NT2/D1 (cell line): ENCODE data around the gene ZNF648.

ENCODE experiments used
- DNase-seq: peaks from one replicate; pipeline ENCODE4 v3.0.0-alpha.2; 2011; ENCODE audit warnings: low read depth, low spot score
- H3K27me3 ChIP-seq: 2 replicates; pipeline ENCODE4 v1.6.0; 2011; ENCODE audit warnings: mild to moderate bottlenecking; ENCODE audit not compliant: insufficient read length, insufficient read depth
- H3K36me3 ChIP-seq: 2 replicates; pipeline ENCODE4 v1.6.1; 2011; ENCODE audit warnings: mild to moderate bottlenecking, low read length, mixed read lengths; ENCODE audit not compliant: insufficient read depth, insufficient read length
- H3K4me1 ChIP-seq: 2 replicates; pipeline ENCODE4 v1.5.1; 2011; ENCODE audit not compliant: insufficient read depth, insufficient read length
- H3K4me3 ChIP-seq: 2 replicates; pipeline ENCODE4 v1.5.1; 2011; ENCODE audit warnings: low read depth; ENCODE audit not compliant: insufficient read length
- H3K9ac ChIP-seq: 2 replicates; pipeline ENCODE4 v1.6.0; 2011; ENCODE audit warnings: low read depth; ENCODE audit not compliant: insufficient read length
- H3K9me3 ChIP-seq: 2 replicates; pipeline ENCODE4 v1.5.1; 2011; ENCODE audit warnings: mild to moderate bottlenecking, low read length; ENCODE audit not compliant: insufficient read depth
- SUZ12 ChIP-seq: IDR thresholded peaks from 2 replicates; pipeline ENCODE4 v1.6.1; 2011; ENCODE audit not compliant: insufficient read length, insufficient read depth; ENCODE audit errors: extremely low read depth
- YY1 ChIP-seq: IDR thresholded peaks from 2 replicates; pipeline ENCODE4 v1.6.1; 2011; ENCODE audit not compliant: insufficient read length, insufficient read depth
- ZNF274 ChIP-seq: IDR thresholded peaks from 2 replicates; pipeline ENCODE4 v1.6.1; 2011; ENCODE audit warnings: mild to moderate bottlenecking, low read depth, low read length

ZNF648 gene, protein sequence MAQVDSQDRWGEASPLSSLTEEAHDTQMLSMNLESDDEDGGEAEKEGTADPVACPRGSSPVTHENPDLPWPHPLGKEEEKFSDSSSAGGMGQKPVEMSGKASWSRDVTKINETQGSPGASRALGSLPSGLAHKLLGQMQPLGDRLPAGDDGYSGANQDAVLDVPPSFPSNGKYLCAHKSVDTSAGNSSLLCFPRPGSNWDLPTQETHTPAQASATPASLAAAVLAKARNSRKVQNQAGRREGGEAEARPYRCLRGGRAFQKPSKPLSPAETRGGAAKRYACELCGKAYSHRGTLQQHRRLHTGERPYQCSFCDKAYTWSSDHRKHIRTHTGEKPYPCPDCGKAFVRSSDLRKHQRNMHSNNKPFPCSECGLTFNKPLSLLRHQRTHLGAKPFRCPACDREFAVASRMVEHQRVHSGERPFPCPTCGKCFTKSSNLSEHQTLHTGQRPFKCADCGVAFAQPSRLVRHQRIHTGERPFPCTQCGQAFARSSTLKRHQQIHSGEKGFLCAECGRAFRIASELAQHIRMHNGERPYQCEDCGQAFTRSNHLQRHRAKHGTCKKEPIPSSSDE

DNA sequence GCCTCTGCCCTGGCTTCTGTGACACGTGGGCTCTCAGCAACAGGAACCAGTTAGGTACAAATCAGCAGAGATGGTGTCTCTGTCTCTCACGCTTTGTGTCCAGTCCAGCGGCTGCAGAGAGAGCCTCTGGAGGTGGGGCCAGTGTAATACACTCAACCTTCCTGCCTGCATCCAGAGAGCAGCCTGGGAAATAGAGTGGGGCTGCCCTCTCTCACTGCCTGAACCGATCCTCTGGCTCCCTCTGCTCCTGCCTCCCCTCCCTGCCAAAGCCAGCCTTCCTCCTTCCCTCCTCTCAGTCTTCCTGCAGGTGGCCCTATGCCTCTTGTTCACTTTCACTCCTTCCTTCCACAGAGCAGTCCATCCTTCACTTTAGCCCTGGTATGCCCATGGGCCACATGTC lies at the start of gene ZNF648:
Gene ZNF648, minus strand, starts transcription at position 119 of the 400 bp plus-strand sequence. CDS start 3,702 bp downstream, outside the sequence.
- Histone ChIP-seq H3K4me1 (no peaks in the 10 kb centered on the region), H3K27me3 (no peaks in the 10 kb centered on the region), H3K4me3 (no peak within 1 kb of the TSS), H3K9ac (peak within 1 kb of the TSS; percentile 14), H3K36me3 (no peaks in the 10 kb centered on the region), H3K9me3 (no peaks in the 10 kb centered on the region)
- no peak for TF ChIP-seq SUZ12
- no peak for TF ChIP-seq YY1
- TF ChIP-seq ZNF274, result no peak
- no peak for DNase-seq

DNA sequence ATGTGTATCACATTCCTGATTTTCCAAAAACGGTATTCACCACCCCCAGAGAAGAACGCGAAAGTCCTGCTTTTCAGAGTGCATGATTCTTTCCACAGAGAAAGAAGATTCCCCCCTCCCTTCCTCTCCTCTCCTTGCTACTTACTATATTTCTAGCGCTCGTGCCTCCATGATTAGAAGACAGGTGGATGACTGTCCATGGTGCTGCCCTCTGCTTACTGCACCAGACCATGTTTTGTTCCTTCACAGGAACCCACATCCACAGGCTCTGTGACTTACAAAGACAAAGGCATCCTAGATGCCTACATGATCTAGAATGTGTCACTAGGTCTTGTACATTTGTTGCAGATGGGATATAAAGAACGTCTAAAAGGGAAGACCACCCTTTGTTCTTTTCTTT lies 49.1 kb upstream of the ZNF648 start:
- no peaks in the 10 kb centered on the region for H3K36me3 ChIP-seq
- peaks cover 10% of the 10 kb centered on the region for H3K9me3 ChIP-seq
- H3K4me3 ChIP-seq, result no peak overlapping the region
- H3K9ac ChIP-seq, result no peak overlapping the region
- no peak for DNase-seq
- TF ChIP-seq SUZ12 (no peak), YY1 (no peak), ZNF274 (no peak)
- H3K27me3 ChIP-seq, result no peaks in the 10 kb centered on the region
- H3K4me1 ChIP-seq, result no peaks in the 10 kb centered on the region

DNA sequence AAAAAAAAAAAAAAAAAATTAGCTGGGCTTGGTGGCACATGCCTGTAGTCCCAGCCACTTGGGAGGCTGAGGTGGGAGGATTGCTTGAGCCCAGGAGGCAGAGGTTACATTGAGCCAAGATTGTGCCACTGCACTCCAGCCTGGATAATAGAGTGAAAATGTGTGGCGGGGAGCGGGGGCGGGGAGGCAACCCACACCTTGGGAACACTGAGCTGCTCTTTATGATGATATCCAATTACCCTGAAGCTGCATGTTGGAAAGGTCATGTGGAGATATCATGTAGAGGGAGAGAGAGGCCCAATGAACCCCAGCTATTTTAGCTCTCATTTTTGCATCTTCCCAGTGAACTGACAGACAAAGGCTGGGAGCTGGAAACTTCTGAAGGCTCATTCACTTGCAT lies 48.3 kb upstream of the ZNF648 start:
- Histone ChIP-seq H3K36me3 (no peaks in the 10 kb centered on the region), H3K27me3 (no peaks in the 10 kb centered on the region), H3K4me1 (no peaks in the 10 kb centered on the region), H3K9ac (no peak overlapping the region), H3K4me3 (no peak overlapping the region), H3K9me3 (peaks cover 10% of the 10 kb centered on the region)
- no peak for TF ChIP-seq YY1
- TF ChIP-seq ZNF274, result no peak
- no peak for TF ChIP-seq SUZ12
- DNase-seq, result no peak

DNA sequence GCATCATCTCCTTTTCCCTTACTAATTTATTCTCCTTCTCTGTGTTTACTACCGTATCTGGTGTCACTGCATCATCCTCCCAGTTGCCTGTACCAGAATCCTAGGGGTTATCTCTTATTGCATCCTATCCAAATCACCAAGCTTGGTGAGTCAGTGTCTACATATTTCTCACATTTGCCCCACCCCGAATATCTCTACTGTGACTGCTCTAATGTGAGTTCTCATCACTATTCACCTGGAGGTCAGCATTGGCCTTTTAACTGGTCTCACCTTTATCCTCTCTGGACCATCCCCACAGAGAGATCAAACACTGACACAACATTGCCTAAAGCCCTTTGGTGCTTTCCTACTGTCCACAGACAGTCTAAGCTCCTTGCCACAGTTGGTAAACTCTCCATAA lies 45.7 kb upstream of the ZNF648 start:
- Histone ChIP-seq H3K4me3 (no peak overlapping the region), H3K27me3 (no peaks in the 10 kb centered on the region), H3K4me1 (no peaks in the 10 kb centered on the region), H3K9me3 (peaks cover 10% of the 10 kb centered on the region), H3K9ac (no peak overlapping the region), H3K36me3 (no peaks in the 10 kb centered on the region)
- no peak for DNase-seq
- TF ChIP-seq ZNF274, result no peak
- TF ChIP-seq YY1, result no peak
- TF ChIP-seq SUZ12, result no peak

DNA sequence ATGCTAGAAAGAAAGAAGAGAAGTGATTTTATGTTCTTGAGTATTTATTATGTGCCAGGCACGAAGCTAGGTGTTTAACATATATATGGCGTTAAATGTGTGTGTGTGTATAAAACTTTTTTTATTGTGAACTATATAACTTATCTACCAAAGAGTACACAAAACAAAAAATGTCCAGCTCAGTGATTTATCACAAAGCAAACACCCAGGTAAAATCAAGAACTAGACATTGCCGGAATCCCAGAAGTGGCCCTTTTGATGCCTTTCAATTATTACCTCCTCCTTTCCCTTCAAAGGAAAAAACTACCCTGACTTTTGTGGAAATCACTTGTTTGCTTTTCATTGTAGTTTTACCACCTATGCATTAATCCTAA lies 40.5 kb upstream of the ZNF648 start:
- Histone ChIP-seq H3K9me3 (peaks cover 9% of the 10 kb centered on the region; the same call in 1 of the 2 replicates), H3K36me3 (no peaks in the 10 kb centered on the region), H3K4me3 (no peak overlapping the region), H3K9ac (no peak overlapping the region), H3K4me1 (peaks cover 5% of the 10 kb centered on the region), H3K27me3 (no peaks in the 10 kb centered on the region)
- no peak for DNase-seq
- TF ChIP-seq SUZ12 (no peak), ZNF274 (no peak), YY1 (no peak)

DNA sequence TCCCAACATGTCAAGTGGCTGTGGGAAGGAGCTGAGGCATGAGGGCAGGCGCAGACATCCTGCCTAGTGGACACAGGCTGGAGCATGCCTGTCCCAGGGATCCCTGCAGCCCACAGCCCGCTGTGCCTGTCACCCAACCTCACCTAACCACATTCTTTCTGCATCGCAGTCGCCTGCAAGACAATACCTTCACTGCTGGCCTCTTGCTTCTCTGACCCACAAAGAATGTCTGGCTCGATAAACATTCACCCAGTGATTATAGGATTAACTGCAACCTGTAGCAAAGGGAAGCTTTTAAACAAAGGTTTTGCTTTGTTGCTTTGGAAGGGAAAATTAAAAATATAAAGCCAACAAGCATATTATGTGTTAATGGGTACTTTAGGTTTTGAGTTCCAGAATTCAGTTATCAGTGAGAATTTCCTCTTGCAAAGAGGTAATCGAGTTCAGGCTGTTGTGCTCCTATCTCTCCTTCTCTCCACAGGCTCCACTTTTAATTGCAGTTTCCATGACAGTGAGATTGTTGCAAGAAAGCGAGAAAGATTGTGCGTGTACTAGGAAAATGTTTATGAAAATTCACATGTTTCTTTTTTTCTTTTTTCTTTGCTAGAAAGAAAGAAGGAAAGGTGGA lies 40.0 kb upstream of the ZNF648 start:
- no peak overlapping the region for H3K9ac ChIP-seq
- peaks cover 5% of the 10 kb centered on the region for H3K4me1 ChIP-seq
- H3K4me3 ChIP-seq, result no peak overlapping the region
- H3K9me3 ChIP-seq, result 0 out of 2 replicates have a peak, but pooled peaks cover 4% of the 10 kb centered on the region
- no peaks in the 10 kb centered on the region for H3K27me3 ChIP-seq
- TF ChIP-seq SUZ12 (no peak), ZNF274 (no peak), YY1 (no peak)
- H3K36me3 ChIP-seq, result no peaks in the 10 kb centered on the region
- DNase-seq, result peak; percentile 92

DNA sequence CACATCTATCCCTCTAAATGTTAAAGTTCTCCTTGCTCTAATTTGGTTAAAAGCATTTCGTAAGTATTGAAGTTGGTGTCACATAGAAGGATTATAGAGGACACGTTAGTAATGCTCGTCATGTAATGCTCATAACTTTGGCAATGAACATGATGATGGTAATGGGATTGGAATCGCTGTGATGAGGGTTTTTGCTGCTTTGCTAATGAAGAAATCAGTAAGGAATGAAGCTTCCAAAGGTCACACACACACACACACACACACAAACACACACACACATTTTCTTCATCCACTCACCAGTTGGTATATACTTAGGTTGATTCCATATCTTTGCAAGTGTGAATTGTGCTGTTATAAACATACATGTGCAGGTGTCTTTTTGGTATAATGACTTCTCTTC lies 36.8 kb upstream of the ZNF648 start:
- 0 out of 2 replicates have a peak, but pooled peaks cover 4% of the 10 kb centered on the region for H3K9me3 ChIP-seq
- peaks cover 10% of the 10 kb centered on the region for H3K4me1 ChIP-seq
- no peak overlapping the region for H3K4me3 ChIP-seq
- no peaks in the 10 kb centered on the region for H3K27me3 ChIP-seq
- no peak for DNase-seq
- H3K36me3 ChIP-seq, result no peaks in the 10 kb centered on the region
- no peak overlapping the region for H3K9ac ChIP-seq
- TF ChIP-seq YY1, result no peak
- TF ChIP-seq ZNF274, result no peak
- no peak for TF ChIP-seq SUZ12
